ENCODE results near the gene FBXL4.

FBXL4 gene

GRCh38 chr6:98823428-98824161 is 124.2 kb downstream of the FBXL4 start:
- DNase-seq: no peak

- DNase-seq: no peak
Measured at GRCh38 chr6:98821756-98822405, 125.9 kb downstream of the FBXL4 start.

Measured in activated CD4-positive, alpha-beta T cell treated with anti-CD3 and anti-CD28 coated beads, Interleukin-10, Interleukin-2, amounts not matched to agents 100 ng/mL and 50 ng/mL, durations not matched to agents 16 hours and 8 hours (primary cell).